Measurements from ENCODE around the gene UPF2. TPM values are rescaled to one million over a fixed set of nuclear protein-coding genes. Genes with fewer than 3 reads are reported as not detected.

UPF2 gene
- total RNA-seq, 1 donor from 2014 or later: 16.4 TPM

DNA sequence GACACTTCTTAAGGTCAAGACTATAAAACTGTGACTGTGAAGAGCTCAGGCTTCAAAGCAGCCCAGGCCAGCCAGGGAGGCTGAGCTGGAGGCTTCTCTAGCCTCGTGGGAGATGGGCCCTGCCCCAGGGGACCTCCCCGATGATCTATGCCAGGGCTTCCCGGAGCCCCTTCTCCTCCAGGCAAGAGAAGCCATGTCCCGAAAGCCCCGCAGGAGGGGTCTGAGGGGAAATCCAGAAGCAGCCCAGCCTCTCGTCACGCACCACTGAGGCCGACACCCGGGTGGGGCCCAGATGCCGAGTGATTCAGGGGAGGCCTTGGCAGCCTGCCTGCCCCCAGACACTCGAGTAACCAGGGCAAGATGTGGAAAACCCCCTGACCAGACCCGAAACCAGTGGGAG is 155.8 kb downstream of the UPF2 start:
- H3K9me3 Mint-ChIP-seq (ENCODE audit: unreplicated experiment): no peaks in the 10 kb centered on the region
- H3K4me1 Mint-ChIP-seq (ENCODE audit: low read depth, unreplicated experiment): no peaks in the 10 kb centered on the region
- H3K36me3 Mint-ChIP-seq (ENCODE audit: unreplicated experiment): no peaks in the 10 kb centered on the region
- H3K27ac Mint-ChIP-seq (ENCODE audit: unreplicated experiment): no peak overlapping the region
- TF ChIP-seq, protein P1, sequence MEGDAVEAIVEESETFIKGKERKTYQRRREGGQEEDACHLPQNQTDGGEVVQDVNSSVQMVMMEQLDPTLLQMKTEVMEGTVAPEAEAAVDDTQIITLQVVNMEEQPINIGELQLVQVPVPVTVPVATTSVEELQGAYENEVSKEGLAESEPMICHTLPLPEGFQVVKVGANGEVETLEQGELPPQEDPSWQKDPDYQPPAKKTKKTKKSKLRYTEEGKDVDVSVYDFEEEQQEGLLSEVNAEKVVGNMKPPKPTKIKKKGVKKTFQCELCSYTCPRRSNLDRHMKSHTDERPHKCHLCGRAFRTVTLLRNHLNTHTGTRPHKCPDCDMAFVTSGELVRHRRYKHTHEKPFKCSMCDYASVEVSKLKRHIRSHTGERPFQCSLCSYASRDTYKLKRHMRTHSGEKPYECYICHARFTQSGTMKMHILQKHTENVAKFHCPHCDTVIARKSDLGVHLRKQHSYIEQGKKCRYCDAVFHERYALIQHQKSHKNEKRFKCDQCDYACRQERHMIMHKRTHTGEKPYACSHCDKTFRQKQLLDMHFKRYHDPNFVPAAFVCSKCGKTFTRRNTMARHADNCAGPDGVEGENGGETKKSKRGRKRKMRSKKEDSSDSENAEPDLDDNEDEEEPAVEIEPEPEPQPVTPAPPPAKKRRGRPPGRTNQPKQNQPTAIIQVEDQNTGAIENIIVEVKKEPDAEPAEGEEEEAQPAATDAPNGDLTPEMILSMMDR (IDR thresholded peaks at IDR 0.05; ENCODE audit: partially characterized antibody, unreplicated experiment): no peak
- no peak overlapping the region for H3K4me3 Mint-ChIP-seq (ENCODE audit: unreplicated experiment)
- no peak for DNase-seq
- H3K27me3 Mint-ChIP-seq (ENCODE audit: unreplicated experiment): peaks cover under 1% of the 10 kb centered on the region

DNA sequence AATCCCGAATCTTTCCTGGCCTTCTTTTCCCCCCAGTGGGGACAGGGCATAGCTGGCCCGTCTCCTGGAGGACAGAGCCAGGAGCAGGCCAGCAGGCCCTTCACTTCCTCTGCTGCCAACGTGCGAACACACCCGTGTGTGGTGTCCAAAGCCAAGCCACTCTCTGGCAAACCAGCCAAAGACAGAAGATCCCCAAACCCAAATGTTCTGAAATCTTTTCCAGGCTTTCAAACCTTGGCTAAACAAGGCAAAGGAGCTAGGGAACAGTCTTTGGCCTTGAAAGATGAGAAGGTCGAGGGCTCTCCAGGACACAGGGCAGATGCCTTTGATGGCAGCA is 156.5 kb downstream of the UPF2 start:
- H3K27me3 Mint-ChIP-seq (ENCODE audit: unreplicated experiment): peaks cover 2% of the 10 kb centered on the region
- TF ChIP-seq, protein P1 (IDR thresholded peaks at IDR 0.05; ENCODE audit: partially characterized antibody, unreplicated experiment): no peak
- H3K4me1 Mint-ChIP-seq (ENCODE audit: low read depth, unreplicated experiment): no peaks in the 10 kb centered on the region
- no peak overlapping the region for H3K27ac Mint-ChIP-seq (ENCODE audit: unreplicated experiment)
- DNase-seq: no peak
- H3K4me3 Mint-ChIP-seq (ENCODE audit: unreplicated experiment): no peak overlapping the region
- H3K36me3 Mint-ChIP-seq (ENCODE audit: unreplicated experiment): no peaks in the 10 kb centered on the region
- no peaks in the 10 kb centered on the region for H3K9me3 Mint-ChIP-seq (ENCODE audit: unreplicated experiment)

DNA sequence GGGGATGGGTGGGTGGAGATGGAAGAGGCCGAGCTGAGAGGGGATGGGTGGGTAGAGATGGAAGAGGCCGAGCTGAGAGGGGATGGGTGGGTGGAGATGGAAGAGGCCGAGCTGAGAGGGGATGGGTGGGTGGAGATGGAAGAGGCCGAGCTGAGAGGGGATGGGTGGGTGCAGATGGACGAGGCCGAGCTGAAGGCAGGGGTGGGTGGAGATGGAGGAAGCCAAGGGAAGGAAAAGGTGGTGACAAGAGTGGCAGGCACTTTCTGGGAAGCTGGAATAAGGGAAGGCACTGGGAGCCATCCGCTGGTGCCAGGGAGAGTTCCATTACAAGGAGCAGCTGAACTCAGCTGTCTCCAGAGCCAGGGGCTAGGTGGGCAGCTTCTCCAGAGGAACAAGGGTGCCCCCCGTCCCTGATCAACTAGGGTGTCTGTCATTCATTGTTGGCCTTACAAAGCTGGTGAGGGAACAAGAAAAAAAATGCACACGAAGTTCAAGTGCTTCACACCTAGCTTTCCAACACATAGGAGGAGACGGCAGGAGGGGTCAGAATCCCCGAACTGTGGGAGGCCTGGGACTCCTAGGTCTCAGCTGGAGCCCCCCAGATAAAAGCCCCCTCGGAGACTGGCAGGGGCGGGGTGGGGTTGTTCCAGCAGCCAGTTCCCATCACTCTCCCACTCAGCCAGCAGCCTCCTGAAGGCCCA is 157.0 kb downstream of the UPF2 start:
- TF ChIP-seq, protein P1 (IDR thresholded peaks at IDR 0.05; ENCODE audit: partially characterized antibody, unreplicated experiment): no peak
- no peaks in the 10 kb centered on the region for H3K9me3 Mint-ChIP-seq (ENCODE audit: unreplicated experiment)
- no peak for DNase-seq
- H3K27me3 Mint-ChIP-seq (ENCODE audit: unreplicated experiment): peaks cover 2% of the 10 kb centered on the region
- no peaks in the 10 kb centered on the region for H3K4me1 Mint-ChIP-seq (ENCODE audit: low read depth, unreplicated experiment)
- no peak overlapping the region for H3K4me3 Mint-ChIP-seq (ENCODE audit: unreplicated experiment)
- no peaks in the 10 kb centered on the region for H3K36me3 Mint-ChIP-seq (ENCODE audit: unreplicated experiment)
- H3K27ac Mint-ChIP-seq (ENCODE audit: unreplicated experiment): no peak overlapping the region

DNA sequence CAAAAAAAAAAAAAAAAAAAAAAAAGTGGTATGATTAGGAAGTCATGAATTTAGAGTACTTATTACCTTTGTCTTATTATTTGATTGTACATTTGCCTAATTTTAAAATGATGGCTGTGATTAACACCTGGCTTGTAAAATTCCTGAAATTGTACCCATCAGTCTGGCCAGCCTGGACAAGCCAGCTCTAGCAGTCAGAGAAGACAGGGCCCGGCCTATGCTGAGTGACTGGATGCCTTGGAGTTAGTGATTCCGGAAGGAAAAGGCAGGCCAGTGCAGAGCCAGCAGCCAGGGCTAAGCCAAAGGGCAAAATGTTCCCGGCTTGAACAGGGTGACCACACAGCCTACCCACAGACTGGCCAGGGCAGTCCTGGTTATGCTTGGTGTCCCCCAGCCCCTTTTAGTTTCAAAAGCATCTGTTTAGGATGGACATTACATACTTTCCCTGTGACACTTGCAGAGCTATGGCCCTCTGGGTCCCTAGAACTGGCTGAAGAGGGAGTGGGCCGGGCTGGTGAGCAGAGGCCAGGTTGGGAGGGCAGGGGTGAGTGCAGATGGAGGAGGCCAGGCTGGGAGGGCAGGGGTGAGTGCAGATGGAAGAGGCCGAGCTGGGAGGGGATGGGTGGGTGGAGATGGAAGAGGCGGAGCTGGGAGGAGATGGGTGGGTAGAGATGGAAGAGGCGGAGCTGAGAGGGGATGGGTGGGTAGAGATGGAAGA is 157.7 kb downstream of the UPF2 start:
- TF ChIP-seq, protein P1 (IDR thresholded peaks at IDR 0.05; ENCODE audit: partially characterized antibody, unreplicated experiment): no peak
- DNase-seq: no peak
- H3K9me3 Mint-ChIP-seq (ENCODE audit: unreplicated experiment): no peaks in the 10 kb centered on the region
- H3K27ac Mint-ChIP-seq (ENCODE audit: unreplicated experiment): no peak overlapping the region
- peaks cover 2% of the 10 kb centered on the region for H3K27me3 Mint-ChIP-seq (ENCODE audit: unreplicated experiment)
- H3K4me3 Mint-ChIP-seq (ENCODE audit: unreplicated experiment): no peak overlapping the region
- no peaks in the 10 kb centered on the region for H3K4me1 Mint-ChIP-seq (ENCODE audit: low read depth, unreplicated experiment)
- H3K36me3 Mint-ChIP-seq (ENCODE audit: unreplicated experiment): no peaks in the 10 kb centered on the region

Measured in glutamatergic neuron (in vitro differentiated cells).